GM20431 (cell line): Measurements from ENCODE around the gene PRDM13.
"Not testable (repeated sequence)": the region's sequence is repeated elsewhere in the genome, so short reads cannot be mapped to it uniquely, and the experiment has no call there.

Source experiments
- in situ Hi-C: fragments of 300-500 bp; cut with MseI, MboI; formaldehyde crosslinking; loops from one replicate; pipeline ENCODE4 v1.15.0; 2020; ENCODE audit warnings: low sequenced_read_pairs; ENCODE audit not compliant: unreplicated experiment

The PRDM13 gene

DNA sequence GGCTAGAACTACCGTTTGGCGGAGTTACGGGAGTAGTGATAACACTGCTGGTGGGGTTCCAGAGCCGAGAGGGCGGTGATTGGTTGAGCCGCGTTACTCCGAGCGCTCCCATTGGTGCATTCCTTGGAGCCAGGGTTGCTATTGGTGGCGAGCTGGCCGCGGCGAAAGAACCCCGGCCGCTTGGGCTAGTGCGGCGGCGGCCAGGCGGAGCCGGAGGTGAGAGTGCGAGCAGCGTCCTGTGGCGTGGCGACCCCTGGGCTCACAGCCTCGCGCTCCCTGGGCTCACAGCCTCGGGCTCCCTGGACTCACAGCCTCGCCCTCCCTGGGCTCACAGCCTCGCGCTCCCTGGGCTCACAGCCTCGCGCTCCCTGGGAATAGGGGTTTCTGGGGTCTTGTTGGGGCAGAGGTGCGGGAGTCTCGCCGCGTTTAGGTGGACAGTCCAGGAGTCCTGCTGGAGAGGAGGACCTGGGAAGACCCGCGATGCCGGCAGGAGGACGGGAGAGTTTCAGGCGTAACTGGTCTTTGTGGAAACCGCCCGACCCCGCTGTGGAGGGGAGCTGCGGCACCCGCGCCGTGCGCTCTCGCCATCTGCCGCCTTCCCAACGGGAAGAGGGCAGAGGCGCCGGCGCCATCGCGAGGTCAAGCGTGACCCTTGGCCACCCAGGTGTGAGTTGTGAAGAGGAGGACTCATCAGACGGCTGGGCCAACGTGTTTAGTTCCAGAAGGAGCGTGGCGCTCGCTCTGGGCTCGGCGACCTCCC lies 12.2 kb downstream of the PRDM13 start:
- in situ Hi-C loops, result no loop called here

DNA sequence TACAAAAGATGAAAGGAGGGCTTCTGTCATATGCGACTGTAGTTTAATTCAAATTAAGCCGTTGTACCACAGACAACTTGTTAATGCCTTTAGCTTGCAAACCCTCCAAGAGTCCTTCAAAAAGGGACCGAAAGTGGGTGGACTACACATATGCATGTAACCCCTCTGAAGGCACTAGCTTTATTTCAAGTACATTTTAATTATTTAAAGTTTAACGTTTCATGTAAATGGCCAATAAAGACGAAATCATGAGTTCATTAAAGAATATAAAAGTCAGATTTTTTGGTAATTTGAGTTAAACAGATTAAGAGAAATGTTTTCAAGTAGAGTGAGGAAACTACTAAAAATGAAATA lies 12.8 kb downstream of the PRDM13 start:
- in situ Hi-C loops, result no loop called here

DNA sequence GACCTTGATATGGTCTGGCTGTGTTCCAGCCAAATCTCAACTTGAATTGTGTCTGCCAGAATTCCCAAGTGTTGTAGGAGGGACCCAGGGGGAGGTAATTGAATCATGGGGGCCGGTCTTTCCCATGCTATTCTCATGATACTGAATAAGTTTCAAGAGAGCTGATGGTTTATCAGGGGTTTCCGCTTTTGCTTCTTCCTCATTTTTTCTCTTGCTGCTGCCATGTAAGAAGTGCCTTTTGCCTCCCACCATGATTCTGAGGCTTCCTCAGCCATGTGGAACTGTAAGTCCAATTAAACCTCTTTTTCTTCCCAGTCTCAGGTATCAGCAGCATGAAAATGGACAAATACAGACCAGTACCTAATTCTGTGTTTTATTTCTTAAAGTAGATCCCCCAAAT lies 15.4 kb downstream of the PRDM13 start:
- in situ Hi-C loops, result not testable (repeated sequence)

DNA sequence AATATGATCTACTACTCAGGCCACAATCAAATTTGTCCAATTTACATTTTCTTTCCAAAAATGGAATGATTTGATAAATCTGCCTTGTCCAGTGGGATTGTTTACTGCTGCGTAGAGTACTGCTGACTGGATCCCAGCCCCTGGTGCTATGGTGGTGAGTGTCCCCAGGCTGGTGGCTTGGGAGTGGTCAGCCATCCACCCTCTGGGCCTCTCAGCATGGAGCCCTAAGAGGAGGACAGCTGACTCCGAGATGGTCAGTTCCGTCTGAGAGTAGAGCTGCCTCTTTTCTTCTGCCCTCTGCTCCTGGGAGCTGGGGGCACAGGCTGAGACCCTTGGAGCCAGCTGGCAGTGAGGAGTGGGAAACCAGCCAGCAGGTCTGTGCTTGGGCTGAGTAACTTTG lies 22.7 kb downstream of the PRDM13 start:
- in situ Hi-C loops, result no loop called here

DNA sequence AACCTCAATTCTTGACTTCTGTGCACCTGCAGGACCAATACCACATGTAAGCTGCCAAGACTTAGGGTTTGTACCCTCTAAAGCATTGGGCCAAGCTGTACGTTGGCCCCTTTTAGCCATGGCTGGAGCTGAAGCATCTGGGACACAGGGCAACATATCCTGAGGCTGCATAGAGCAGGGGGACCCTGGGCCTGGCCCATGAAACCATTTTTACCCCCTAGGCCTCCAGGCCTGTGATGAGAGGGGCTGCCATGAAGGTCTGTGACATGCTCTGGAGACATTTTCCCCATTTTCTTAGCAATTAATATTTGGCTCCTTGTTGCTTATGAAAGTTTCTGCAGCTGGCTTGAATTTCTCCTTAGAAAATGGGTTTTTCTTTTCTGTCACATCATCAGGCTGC lies 31.0 kb downstream of the PRDM13 start:
- in situ Hi-C loops, result no loop called here

DNA sequence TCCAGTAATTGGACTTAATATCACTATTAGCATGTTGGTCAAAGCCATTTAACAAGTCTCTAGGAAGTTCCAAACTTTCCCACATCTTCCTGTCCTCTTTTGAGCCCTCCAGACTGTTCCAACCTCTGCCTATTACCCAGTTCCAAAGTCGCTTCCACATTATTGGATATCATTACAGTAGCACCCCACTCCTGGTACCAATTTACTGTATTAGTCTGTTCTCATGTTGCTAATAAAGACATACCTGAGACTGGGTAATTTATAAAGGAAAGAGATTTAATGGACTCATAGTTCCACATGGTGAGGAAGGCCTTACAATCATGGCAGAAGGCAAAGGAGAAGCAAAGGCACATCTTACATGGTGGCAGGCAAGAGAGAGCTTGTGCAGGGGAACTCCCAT lies 31.7 kb downstream of the PRDM13 start:
- in situ Hi-C loops, result not testable (repeated sequence)

DNA sequence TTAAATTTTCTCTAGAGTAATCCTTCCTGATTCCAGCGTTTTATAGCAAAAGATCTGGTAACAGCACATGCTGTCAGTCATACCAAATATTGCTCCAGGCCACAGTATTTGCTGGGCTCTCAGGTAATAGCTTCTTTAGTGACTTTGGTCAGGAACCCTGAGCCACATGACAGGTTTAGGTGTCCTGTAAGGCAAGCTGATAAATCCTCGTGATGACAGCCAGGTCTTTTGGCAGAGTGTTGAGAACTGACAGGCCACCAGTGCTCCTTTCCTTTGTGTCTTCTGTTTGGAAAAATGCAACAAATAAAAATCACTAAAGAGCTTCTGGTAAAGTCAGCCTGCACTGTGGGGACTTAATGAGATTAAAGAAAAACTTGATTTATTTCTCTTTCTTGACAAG lies 34.6 kb downstream of the PRDM13 start:
- in situ Hi-C loops, result no loop called here

DNA sequence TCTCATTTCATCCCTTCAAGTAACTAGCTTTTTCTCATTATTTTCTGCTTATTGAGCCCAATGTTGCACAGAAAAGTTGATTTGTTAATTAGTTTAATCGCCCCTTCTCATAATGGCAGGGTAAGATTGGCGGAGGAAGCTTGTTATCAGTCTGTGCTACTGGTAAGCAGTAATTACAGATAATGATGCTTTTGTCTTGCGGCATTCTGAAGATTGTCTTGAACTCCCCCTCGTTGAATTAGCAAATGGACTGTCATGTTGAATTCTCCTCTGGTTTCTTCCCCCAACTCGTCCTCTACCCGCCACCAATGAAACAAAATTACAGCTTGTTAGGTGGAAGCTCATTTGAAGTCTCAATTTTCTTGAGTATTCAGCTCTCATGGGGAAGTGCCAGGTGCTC lies 39.4 kb downstream of the PRDM13 start:
- in situ Hi-C loops, result no loop called here

DNA sequence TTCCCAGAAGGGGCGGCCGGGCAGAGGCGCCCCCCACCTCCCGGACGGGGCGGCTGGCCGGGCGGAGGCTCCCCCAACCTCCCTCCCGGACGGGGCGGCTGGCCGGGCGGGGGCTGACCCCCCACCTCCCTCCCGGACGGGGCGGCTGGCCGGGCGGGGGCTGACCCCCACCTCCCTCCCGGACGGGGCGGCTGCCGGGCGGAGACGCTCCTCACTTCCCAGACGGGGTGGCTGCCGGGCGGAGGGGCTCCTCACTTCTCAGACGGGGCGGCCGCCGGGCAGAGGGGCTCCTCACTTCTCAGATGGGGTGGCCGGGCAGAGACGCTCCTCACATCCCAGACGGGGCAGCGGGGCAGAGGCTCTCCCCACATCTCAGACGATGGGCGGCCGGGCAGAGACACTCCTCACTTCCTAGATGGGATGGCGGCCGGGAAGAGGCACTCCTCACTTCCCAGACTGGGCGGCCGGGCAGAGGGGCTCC lies 43.5 kb downstream of the PRDM13 start:
- in situ Hi-C loops, result not testable (repeated sequence)

DNA sequence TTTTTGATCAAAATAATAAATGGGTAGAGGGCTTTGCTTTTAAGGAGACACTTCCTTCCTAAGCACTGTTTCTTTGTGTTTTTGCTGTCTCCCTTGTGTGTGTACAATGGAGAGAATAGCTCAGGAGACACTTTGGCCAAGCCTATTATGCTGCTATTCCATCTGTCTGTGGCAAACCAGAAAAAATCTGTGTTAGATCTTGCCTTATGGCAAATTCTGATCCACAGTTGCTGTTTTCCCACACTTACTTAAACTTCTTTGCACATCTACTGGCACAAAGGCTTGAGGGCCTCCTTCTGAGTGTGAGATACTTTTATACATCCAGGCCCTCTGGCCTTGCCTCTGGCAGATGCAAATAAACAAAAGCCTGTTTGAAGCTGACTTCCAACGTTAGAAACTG lies 53.6 kb downstream of the PRDM13 start:
- in situ Hi-C loops, result no loop called here

DNA sequence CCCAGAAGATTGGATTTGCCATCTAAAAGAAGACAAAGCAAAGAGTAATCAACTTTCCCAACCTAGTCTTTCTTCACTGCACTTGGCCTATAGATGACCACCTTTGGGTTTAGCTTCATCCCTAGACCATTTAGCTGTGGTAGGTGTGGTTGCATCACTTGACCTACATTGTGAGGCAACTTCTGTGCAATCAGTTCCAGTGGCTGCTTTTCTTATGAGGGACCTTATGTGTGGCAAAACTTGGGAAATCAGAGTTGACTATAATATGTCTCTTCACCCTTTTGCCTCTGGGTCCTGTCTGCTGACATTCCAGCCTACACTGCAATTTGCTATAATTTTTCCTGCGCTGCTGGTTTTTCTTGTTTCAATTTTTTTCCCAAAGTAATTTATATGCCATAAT lies 55.2 kb downstream of the PRDM13 start:
- in situ Hi-C loops, result no loop called here

DNA sequence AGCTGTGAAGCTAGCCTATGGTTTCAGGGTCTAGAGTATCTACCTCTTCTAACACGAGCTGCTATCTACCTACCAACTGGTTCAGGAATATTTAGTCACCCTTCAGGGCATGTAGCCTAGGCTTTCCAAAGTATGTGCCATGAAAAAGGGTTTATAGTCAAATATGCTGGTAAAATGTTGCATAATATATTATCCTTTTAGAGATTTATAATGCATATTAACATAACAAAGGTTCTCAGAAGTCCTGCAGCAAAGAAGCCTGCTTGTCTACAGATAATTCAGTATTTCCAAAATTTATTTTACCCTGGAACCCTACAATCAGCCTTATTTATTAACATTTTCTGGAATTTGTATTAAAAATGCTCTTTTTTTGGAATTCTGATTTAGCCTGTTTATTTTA lies 56.0 kb downstream of the PRDM13 start:
- in situ Hi-C loops, result no loop called here
